ENCODE measurements around the gene TBC1D1.
A peak's percentile ranks its signal among the peaks of the same experiment; 100 is the strongest.
"Not testable (repeated sequence)": the region's sequence is repeated elsewhere in the genome, so short reads cannot be mapped to it uniquely, and the experiment has no call there.

The TBC1D1 gene

GRCh38 chr4:37967736-37968135, 76.9 kb downstream of the TBC1D1 start:
- in situ Hi-C loops (cut with HindIII; ENCODE audit: low sequenced_read_pairs) = no loop called here
- no peak for TF ChIP-seq CTCF (IDR thresholded peaks at IDR 0.05; ENCODE audit: low read depth, low read length, missing control alignments)
- no peak overlapping the region for H3K4me3 ChIP-seq (ENCODE audit: low read depth, low read length)
- DNase-seq (ENCODE audit: low read depth) = no peak

- no peak for DNase-seq (ENCODE audit: low read depth)
- in situ Hi-C loops (cut with HindIII; ENCODE audit: low sequenced_read_pairs) = no loop called here
- TF ChIP-seq CTCF (IDR thresholded peaks at IDR 0.05; ENCODE audit: low read depth, low read length, missing control alignments) = no peak
- H3K4me3 ChIP-seq (ENCODE audit: low read depth, low read length) = no peak overlapping the region
These were observed 77.9 kb downstream of the TBC1D1 start for GRCh38 chr4:37968747-37969146.

- in situ Hi-C loops (cut with HindIII; ENCODE audit: low sequenced_read_pairs) = no loop called here
- no peak for DNase-seq (ENCODE audit: low read depth)
- no peak overlapping the region for H3K4me3 ChIP-seq (ENCODE audit: low read depth, low read length)
- peak; percentile 49 for TF ChIP-seq CTCF (IDR thresholded peaks at IDR 0.05; ENCODE audit: low read depth, low read length, missing control alignments)
These were observed 79.8 kb downstream of the TBC1D1 start for GRCh38 chr4:37970702-37971101.

GRCh38 chr4:37971202-37971601, 80.3 kb downstream of the TBC1D1 start:
- in situ Hi-C loops (cut with HindIII; ENCODE audit: low sequenced_read_pairs) = no loop called here
- no peak for DNase-seq (ENCODE audit: low read depth)
- no peak for TF ChIP-seq CTCF (IDR thresholded peaks at IDR 0.05; ENCODE audit: low read depth, low read length, missing control alignments)
- no peak overlapping the region for H3K4me3 ChIP-seq (ENCODE audit: low read depth, low read length)

GRCh38 chr4:37973441-37973840, 82.6 kb downstream of the TBC1D1 start:
- DNase-seq (ENCODE audit: low read depth) = no peak
- no peak for TF ChIP-seq CTCF (IDR thresholded peaks at IDR 0.05; ENCODE audit: low read depth, low read length, missing control alignments)
- no peak overlapping the region for H3K4me3 ChIP-seq (ENCODE audit: low read depth, low read length)
- in situ Hi-C loops (cut with HindIII; ENCODE audit: low sequenced_read_pairs) = no loop called here

- in situ Hi-C loops (cut with HindIII; ENCODE audit: low sequenced_read_pairs); DNase-seq (ENCODE audit: low read depth); H3K4me3 ChIP-seq (ENCODE audit: low read depth, low read length): not testable (repeated sequence)
These were observed 84.5 kb downstream of the TBC1D1 start for GRCh38 chr4:37975321-37975822.

GRCh38 chr4:37976507-37976906, 85.6 kb downstream of the TBC1D1 start:
- in situ Hi-C loops (cut with HindIII; ENCODE audit: low sequenced_read_pairs) = no loop called here
- DNase-seq (ENCODE audit: low read depth) = no peak
- no peak for TF ChIP-seq CTCF (IDR thresholded peaks at IDR 0.05; ENCODE audit: low read depth, low read length, missing control alignments)
- peak overlapping the region; percentile 44 for H3K4me3 ChIP-seq (ENCODE audit: low read depth, low read length)

Data from astrocyte of the cerebellum (primary cell).